ENCODE measurements around the gene PIK3C2B. TPM values are rescaled to one million over a fixed set of nuclear protein-coding genes. Genes with fewer than 3 reads are reported as not detected.
A peak's percentile ranks its signal among the peaks of the same experiment; 100 is the strongest.

Gene PIK3C2B
- total RNA-seq, 1 experiment from 2014 or later: 35.3 TPM

DNA sequence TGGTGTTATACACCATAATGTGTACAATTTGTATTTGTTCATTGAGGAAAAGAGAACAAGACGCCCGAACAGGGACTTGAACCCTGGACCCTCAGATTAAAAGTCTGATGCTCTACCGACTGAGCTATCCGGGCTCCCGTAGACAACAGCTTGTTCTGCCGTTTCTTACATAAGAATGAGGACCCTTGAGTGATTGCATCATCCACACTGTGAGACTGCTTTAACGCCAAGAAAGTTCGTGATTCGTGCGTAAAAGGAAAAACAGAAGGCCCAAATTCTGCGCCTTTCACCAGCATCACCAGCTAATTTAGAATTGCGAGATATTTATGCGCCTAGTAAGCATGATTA, 12.3 kb upstream of the PIK3C2B start:
- no peaks in the 10 kb centered on the region for H3K9me3 ChIP-seq (ENCODE audit: low read length)
- peak overlapping the region; percentile 89 for H2AFZ ChIP-seq (ENCODE audit: low read length)
- H3F3A ChIP-seq (ENCODE audit: low read length, unreplicated experiment): peaks cover 13% of the 10 kb centered on the region
- no peak for TF ChIP-seq EZH2 (IDR thresholded peaks at IDR 0.05; ENCODE audit: low read length, unreplicated experiment)
- TF ChIP-seq, protein P1, sequence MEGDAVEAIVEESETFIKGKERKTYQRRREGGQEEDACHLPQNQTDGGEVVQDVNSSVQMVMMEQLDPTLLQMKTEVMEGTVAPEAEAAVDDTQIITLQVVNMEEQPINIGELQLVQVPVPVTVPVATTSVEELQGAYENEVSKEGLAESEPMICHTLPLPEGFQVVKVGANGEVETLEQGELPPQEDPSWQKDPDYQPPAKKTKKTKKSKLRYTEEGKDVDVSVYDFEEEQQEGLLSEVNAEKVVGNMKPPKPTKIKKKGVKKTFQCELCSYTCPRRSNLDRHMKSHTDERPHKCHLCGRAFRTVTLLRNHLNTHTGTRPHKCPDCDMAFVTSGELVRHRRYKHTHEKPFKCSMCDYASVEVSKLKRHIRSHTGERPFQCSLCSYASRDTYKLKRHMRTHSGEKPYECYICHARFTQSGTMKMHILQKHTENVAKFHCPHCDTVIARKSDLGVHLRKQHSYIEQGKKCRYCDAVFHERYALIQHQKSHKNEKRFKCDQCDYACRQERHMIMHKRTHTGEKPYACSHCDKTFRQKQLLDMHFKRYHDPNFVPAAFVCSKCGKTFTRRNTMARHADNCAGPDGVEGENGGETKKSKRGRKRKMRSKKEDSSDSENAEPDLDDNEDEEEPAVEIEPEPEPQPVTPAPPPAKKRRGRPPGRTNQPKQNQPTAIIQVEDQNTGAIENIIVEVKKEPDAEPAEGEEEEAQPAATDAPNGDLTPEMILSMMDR (conservative IDR thresholded peaks at IDR 0.05; ENCODE audit: low read depth, low read length): no peak
- no peak for TF ChIP-seq EZH2phosphoT487 (IDR thresholded peaks at IDR 0.05; ENCODE audit: borderline replicate concordance, low read length)
- BruUV-seq (replicated peaks): no TSS peak
- no peaks in the 10 kb centered on the region for H3K27me3 ChIP-seq (ENCODE audit: low read length)
- H3K27ac ChIP-seq (ENCODE audit: low read length): peak overlapping the region; percentile 59
- ChIA-PET CTCF (interaction anchor here (0.6 to 2.7 kb wide), 9 partner anchors 9 to 300 kb away, joined by 3 to 21 read pairs (median 6); partner anchors contain the start of gene MDM4), POLR2A (ENCODE audit: unreplicated experiment) (interaction anchor here (0.6 to 3.5 kb wide), 3 partner anchors 9 to 94 kb away, joined by 3 to 43 read pairs (median 6); partner anchors contain the start of gene MDM4)
- H3K79me2 ChIP-seq (ENCODE audit: low read length): no peaks in the 10 kb centered on the region
- peak; percentile 75 for ATAC-seq
- peak overlapping the region; percentile 76 for H3K4me3 ChIP-seq (ENCODE audit: low read length)
- intact Hi-C loops (cut with micrococcal nuclease): loop anchor here (1.0 to 2.0 kb wide), 2 partner anchors 9 to 300 kb away; partner anchors contain the start of gene MDM4
- DNase-seq: peak; percentile 100
- peak overlapping the region; percentile 63 for H3K9ac ChIP-seq (ENCODE audit: low read length)
- peaks cover 23% of the 10 kb centered on the region for H3K4me1 ChIP-seq (ENCODE audit: insufficient read depth, low read length)
- H3K9me2 ChIP-seq (replicated peaks; ENCODE audit: low read length): no peaks in the 10 kb centered on the region
- H3K4me2 ChIP-seq (ENCODE audit: low read length): peak overlapping the region; percentile 86
- H4K20me1 ChIP-seq (ENCODE audit: low read length): no peaks in the 10 kb centered on the region
- no peaks in the 10 kb centered on the region for H3K36me3 ChIP-seq (ENCODE audit: low read depth, low read length)

DNA sequence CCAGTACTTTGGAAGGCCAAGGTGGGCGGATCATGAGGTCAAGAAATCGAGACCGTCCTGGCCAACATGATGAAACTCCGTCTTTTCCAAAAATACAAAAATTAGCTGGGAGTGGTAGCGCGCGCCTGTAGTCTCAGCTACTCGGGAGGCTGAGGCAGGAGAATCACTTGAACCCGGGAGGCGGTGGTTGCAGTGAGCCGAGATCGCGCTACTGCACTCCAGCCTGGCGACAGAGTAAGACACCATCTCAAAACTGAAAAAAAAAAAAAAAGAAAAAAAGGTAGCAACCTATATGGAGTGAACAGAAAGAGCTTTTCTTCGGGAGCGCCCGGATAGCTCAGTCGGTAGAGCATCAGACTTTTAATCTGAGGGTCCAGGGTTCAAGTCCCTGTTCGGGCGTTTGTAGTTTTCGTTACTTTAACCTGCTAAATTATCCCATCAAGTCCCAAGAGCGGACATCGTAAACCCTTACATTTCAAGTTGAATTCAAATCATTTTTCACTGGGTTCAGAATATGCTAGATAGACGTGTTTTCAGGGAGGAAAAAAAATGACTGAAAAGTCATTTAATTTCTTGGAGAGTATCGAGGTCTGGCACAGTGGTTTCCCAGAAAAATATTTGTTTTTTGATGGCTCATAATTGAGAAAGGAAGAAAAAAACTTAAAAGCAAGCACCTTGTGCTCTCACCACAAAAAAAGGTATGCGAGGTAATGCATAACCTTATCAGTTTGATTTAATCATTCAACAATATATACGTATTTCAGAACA, 11.8 kb upstream of the PIK3C2B start:
- peaks cover 13% of the 10 kb centered on the region for H3F3A ChIP-seq (ENCODE audit: low read length, unreplicated experiment)
- no peaks in the 10 kb centered on the region for H3K9me2 ChIP-seq (replicated peaks; ENCODE audit: low read length)
- H3K9ac ChIP-seq (ENCODE audit: low read length): peak overlapping the region; percentile 47
- TF ChIP-seq, protein P1 (conservative IDR thresholded peaks at IDR 0.05; ENCODE audit: low read depth, low read length): no peak
- TF ChIP-seq EZH2 (IDR thresholded peaks at IDR 0.05; ENCODE audit: low read length, unreplicated experiment) (no peak), EZH2phosphoT487 (IDR thresholded peaks at IDR 0.05; ENCODE audit: borderline replicate concordance, low read length) (no peak)
- no peaks in the 10 kb centered on the region for H3K79me2 ChIP-seq (ENCODE audit: low read length)
- peaks cover 23% of the 10 kb centered on the region for H3K4me1 ChIP-seq (ENCODE audit: insufficient read depth, low read length)
- H3K36me3 ChIP-seq (ENCODE audit: low read depth, low read length): no peaks in the 10 kb centered on the region
- CTCF ChIA-PET: interaction anchor here (0.6 to 2.7 kb wide), 12 partner anchors 9 to 301 kb away, joined by 3 to 21 read pairs (median 6); partner anchors contain the start of gene MDM4
- DNase-seq (peak; percentile 99), ATAC-seq (peak; percentile 69)
- intact Hi-C loops (cut with micrococcal nuclease): loop anchor here (2.0 kb wide), 1 partner anchor 300 kb away; no protein-coding TSS in a partner anchor
- H3K4me3 ChIP-seq (ENCODE audit: low read length): peak overlapping the region; percentile 76
- no peaks in the 10 kb centered on the region for H3K27me3 ChIP-seq (ENCODE audit: low read length)
- H3K27ac ChIP-seq (ENCODE audit: low read length): peak overlapping the region; percentile 17
- no peaks in the 10 kb centered on the region for H4K20me1 ChIP-seq (ENCODE audit: low read length)
- POLR2A ChIA-PET (ENCODE audit: unreplicated experiment): interaction anchor here (0.6 to 3.5 kb wide), 5 partner anchors 10 to 131 kb away, joined by 3 to 43 read pairs (median 3); partner anchors contain the start of gene MDM4
- peak overlapping the region; percentile 80 for H2AFZ ChIP-seq (ENCODE audit: low read length)
- H3K9me3 ChIP-seq (ENCODE audit: low read length): no peaks in the 10 kb centered on the region
- peak overlapping the region; percentile 86 for H3K4me2 ChIP-seq (ENCODE audit: low read length)
- no TSS peak for BruUV-seq (replicated peaks)

All from PC-3 (cell line).